ENCODE results near the gene KRT72. TPM values are rescaled to one million over a fixed set of nuclear protein-coding genes. Genes with fewer than 3 reads are reported as not detected.

The KRT72 gene
- total and polyA plus RNA-seq, 10 donors: 0.52 to 2.2 (median 0.93) TPM; not detected in 1

- Histone ChIP-seq H3K4me1 (peaks cover 0 to 10% (median 1%) of the 10 kb centered on the region in 6 donors), H3K27ac (no peak overlapping the region), H3K9me3 (peaks cover 0 to under 1% (median 0%) of the 10 kb centered on the region in 8 donors), H3K27me3 (replicated peaks in 1 of 7) (peaks cover 0 to 23% (median 0%) of the 10 kb centered on the region in 7 donors), H3K36me3 (no peaks in the 10 kb centered on the region), H3K4me3 (no peak overlapping the region)
- DNase-seq: no peak
- intact Hi-C loops (cut with DNase I; ENCODE audit: low total_unique reads): no loop called here
- TF ChIP-seq, protein P1, sequence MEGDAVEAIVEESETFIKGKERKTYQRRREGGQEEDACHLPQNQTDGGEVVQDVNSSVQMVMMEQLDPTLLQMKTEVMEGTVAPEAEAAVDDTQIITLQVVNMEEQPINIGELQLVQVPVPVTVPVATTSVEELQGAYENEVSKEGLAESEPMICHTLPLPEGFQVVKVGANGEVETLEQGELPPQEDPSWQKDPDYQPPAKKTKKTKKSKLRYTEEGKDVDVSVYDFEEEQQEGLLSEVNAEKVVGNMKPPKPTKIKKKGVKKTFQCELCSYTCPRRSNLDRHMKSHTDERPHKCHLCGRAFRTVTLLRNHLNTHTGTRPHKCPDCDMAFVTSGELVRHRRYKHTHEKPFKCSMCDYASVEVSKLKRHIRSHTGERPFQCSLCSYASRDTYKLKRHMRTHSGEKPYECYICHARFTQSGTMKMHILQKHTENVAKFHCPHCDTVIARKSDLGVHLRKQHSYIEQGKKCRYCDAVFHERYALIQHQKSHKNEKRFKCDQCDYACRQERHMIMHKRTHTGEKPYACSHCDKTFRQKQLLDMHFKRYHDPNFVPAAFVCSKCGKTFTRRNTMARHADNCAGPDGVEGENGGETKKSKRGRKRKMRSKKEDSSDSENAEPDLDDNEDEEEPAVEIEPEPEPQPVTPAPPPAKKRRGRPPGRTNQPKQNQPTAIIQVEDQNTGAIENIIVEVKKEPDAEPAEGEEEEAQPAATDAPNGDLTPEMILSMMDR (IDR thresholded peaks at IDR 0.05 in 8 of 11, conservative IDR thresholded peaks at IDR 0.05 in 3 of 11): no peak
- no peak for TF ChIP-seq POLR2AphosphoS5 (IDR thresholded peaks at IDR 0.05)
- TF ChIP-seq POLR2A (IDR thresholded peaks at IDR 0.05): no peak
- 82 to 95% (median 86%) methylated on average over 7 of the region's 7 CpGs for WGBS, 5 donors
These were observed 16.1 kb upstream of the KRT72 start for GRCh38 chr12:52617403-52617785.

- Histone ChIP-seq H3K36me3 (no peaks in the 10 kb centered on the region), H3K9me3 (no peaks in the 10 kb centered on the region), H3K27me3 (replicated peaks in 1 of 7) (peaks cover 0 to 23% (median 0%) of the 10 kb centered on the region in 7 donors), H3K27ac (no peak overlapping the region), H3K4me1 (peaks cover 0 to 10% (median 1%) of the 10 kb centered on the region in 6 donors), H3K4me3 (no peak overlapping the region)
- 85 to 91% (median 88%) methylated on average over 10 of the region's 10 CpGs for WGBS, 5 donors
- no peak for TF ChIP-seq POLR2A (IDR thresholded peaks at IDR 0.05)
- TF ChIP-seq, protein P1 (IDR thresholded peaks at IDR 0.05 in 8 of 11, conservative IDR thresholded peaks at IDR 0.05 in 3 of 11): no peak
- no peak for TF ChIP-seq POLR2AphosphoS5 (IDR thresholded peaks at IDR 0.05)
- no peak for DNase-seq
- intact Hi-C loops (cut with DNase I; ENCODE audit: low total_unique reads): no loop called here
These were observed 15.6 kb upstream of the KRT72 start for GRCh38 chr12:52616680-52617402.

DNA sequence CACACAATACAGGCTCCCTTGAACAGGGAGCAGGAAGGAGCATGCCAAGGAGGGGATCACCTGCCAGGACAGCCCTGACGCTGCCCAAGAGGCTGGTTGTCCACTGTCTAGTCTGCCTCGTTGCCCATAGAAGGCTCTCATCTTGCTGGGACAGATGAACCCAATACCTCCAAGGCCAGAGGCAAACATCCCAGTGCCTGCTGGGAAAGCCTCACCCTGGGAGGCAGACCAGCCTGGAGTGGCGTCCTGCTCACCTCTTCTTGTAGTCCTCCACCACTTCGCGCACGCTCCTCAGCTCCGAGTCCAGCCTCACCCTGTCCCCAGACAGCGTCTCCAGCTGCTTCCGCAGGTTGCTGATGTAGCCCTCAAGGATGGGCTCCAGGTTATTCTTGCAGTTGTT lies 14.6 kb upstream of the KRT72 start:
- peaks cover 0 to 10% (median 1%) of the 10 kb centered on the region in 6 donors for H3K4me1 ChIP-seq
- no peaks in the 10 kb centered on the region for H3K36me3 ChIP-seq
- no peak overlapping the region for H3K27ac ChIP-seq
- no peak for TF ChIP-seq POLR2AphosphoS5 (IDR thresholded peaks at IDR 0.05)
- no peak overlapping the region for H3K4me3 ChIP-seq
- WGBS, 5 donors: 80 to 91% (median 83%) methylated on average over 9 of the region's 9 CpGs
- H3K9me3 ChIP-seq: no peaks in the 10 kb centered on the region
- DNase-seq: no peak
- H3K27me3 ChIP-seq (replicated peaks in 1 of 7): peaks cover 0 to 28% (median 0%) of the 10 kb centered on the region in 7 donors
- intact Hi-C loops (cut with DNase I; ENCODE audit: low total_unique reads): no loop called here

DNA sequence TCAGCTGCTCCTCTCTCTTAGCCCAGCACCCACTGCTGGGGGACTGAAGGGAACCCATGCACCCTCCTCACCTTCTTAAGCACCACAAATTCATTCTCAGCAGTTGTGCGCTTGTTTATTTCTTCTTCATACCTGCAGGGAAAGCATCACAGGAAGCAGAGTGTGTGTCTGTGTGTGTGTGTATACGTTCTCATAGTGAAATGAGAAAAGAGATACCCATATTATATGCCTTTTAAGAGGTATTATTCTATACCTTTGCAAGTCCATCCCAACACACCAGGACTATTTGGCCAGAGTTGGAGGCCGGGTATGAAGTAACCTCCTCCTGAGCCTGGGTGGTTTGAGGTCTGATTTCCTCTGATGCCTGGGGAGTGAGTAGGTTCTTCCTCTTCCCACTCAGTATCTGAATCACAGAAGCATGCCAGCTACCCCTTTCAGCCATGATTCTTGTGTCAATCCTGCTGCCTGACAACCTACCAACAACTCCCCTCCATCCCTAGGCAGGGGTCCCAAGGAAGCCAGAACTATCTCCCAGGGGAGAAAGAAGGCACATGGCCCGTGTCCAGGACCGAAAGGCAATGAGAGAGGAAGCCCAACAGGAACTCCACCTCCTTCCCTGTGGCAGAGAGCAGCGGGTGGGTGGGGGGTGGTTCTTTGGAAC lies 14.1 kb upstream of the KRT72 start:
- intact Hi-C loops (cut with DNase I; ENCODE audit: low total_unique reads): no loop called here
- Histone ChIP-seq H3K27me3 (replicated peaks in 1 of 7) (peaks cover 0 to 29% (median 0%) of the 10 kb centered on the region in 7 donors), H3K4me3 (no peak overlapping the region), H3K27ac (no peak overlapping the region), H3K9me3 (no peaks in the 10 kb centered on the region), H3K4me1 (peaks cover 0 to 10% (median 1%) of the 10 kb centered on the region in 6 donors), H3K36me3 (no peaks in the 10 kb centered on the region)
- no peak for DNase-seq
- no peak for TF ChIP-seq POLR2A (IDR thresholded peaks at IDR 0.05)
- TF ChIP-seq, protein P1 (IDR thresholded peaks at IDR 0.05 in 8 of 11, conservative IDR thresholded peaks at IDR 0.05 in 3 of 11): no peak
- TF ChIP-seq POLR2AphosphoS5 (IDR thresholded peaks at IDR 0.05): no peak
- 24 to 35% (median 30%) methylated on average over 6 of the region's 6 CpGs for WGBS, 5 donors

All from spleen (tissue), 11 donors.